HCT116 (cell line): ENCODE results near the gene STARD3. TPM values are rescaled to one million over a fixed set of nuclear protein-coding genes. Genes with fewer than 3 reads are reported as not detected.

ENCODE experiments used
- ATAC-seq: fragments of 200-7000 bp; cut with Tn5 transposase; 2 replicates; pipeline ENCODE4 v1.9.1; 2020; ENCODE audit warnings: mild to moderate bottlenecking, moderate library complexity
- BruUV-seq: library from RNA; stranded (reverse); fragments of 400-500 nt; replicated peaks from 2 replicates; lab custom pipeline; 2021; lab: Mats Ljungman, UMichigan
- CTCF ChIA-PET: fragments of 300-600 bp; sonication (Branson Sonifier 250); formaldehyde crosslinking; loops from one replicate; lab custom pipeline; 2021; ENCODE audit warnings: antibody characterized with exemption; lab: Charles Lee
- POLR2A ChIA-PET: fragments of 300-600, 350-600 bp; sonication (Branson Sonifier 250); formaldehyde crosslinking; loops from one replicate; lab custom pipeline; 2021; ENCODE audit warnings: antibody characterized with exemption; lab: Charles Lee
- RAD21 ChIA-PET, 2 experiments: fragments of 300-600 bp; sonication (Branson Sonifier 250); formaldehyde crosslinking; loops; one replicate each; lab custom pipeline; 2023; ENCODE audit warnings: low total read pairs in 2 of 2; ENCODE audit not compliant: uncharacterized antibody in 2 of 2, unreplicated experiment in 2 of 2, low non-redundant PET in 1 of 2; lab: Charles Lee
- DNase-seq: peaks from one replicate; pipeline ENCODE4 v3.0.0-alpha.2; 2010; ENCODE audit warnings: low read depth, low spot score
- H2AFZ ChIP-seq: fragments of 200-600 bp; shearing (Covaris generic), sonication (generic); 2 replicates; pipeline ENCODE4 v1.6.1; 2017; ENCODE audit warnings: low read depth, mixed run types, mixed read lengths, antibody characterized with exemption, low read length; ENCODE audit not compliant: poor library complexity, severe bottlenecking
- H3K27ac ChIP-seq: 2 replicates; pipeline ENCODE4 v1.5.1; 2012; ENCODE audit warnings: low read depth, low read length
- H3K27me3 ChIP-seq: fragments of 200-600 bp; sonication (generic); 2 replicates; pipeline ENCODE4 v1.6.1; 2016; ENCODE audit warnings: mixed run types, low read length, mixed read lengths; ENCODE audit not compliant: insufficient read depth
- H3K36me3 ChIP-seq, 2 experiments: fragments of 200-500 bp in 1 of 2; fragments of 200-600 bp in 1 of 2; sonication (Bioruptor generic) in 1 of 2; sonication (generic) in 1 of 2; 2 replicates each; pipeline versions ENCODE4 v1.5.1 to v1.6.1; 2014 to 2016; ENCODE audit warnings: low read length in 2 of 2, inconsistent platforms in 1 of 2, mixed read lengths in 1 of 2, mixed run types in 1 of 2; ENCODE audit not compliant: insufficient read depth in 2 of 2, control insufficient read depth in 1 of 2
- H3K4me1 ChIP-seq, 2 experiments: fragments of 200-600 bp in 1 of 2; sonication (generic) in 1 of 2; 2 replicates each; pipeline versions ENCODE4 v1.5.1 to v1.6.1; 2012 to 2017; ENCODE audit warnings: low read length in 2 of 2, inconsistent platforms in 1 of 2, mild to moderate bottlenecking in 1 of 2, mixed read lengths in 1 of 2, mixed run types in 1 of 2, moderate library complexity in 1 of 2; ENCODE audit not compliant: insufficient read depth in 2 of 2, control insufficient read depth in 1 of 2
- H3K4me2 ChIP-seq: fragments of 200-600 bp; sonication (generic); 2 replicates; pipeline ENCODE4 v1.6.1; 2017; ENCODE audit warnings: mixed run types, low read length, mixed read lengths
- H3K4me3 ChIP-seq, 2 experiments: fragments of 200-600 bp in 1 of 2; sonication (generic) in 1 of 2; replicated peaks in 1 of 2; 2 replicates each; pipeline ENCODE4 v1.5.1; 2011 to 2016; ENCODE audit warnings: low read length in 2 of 2, control low read depth in 1 of 2, low read depth in 1 of 2, mild to moderate bottlenecking in 1 of 2, mixed read lengths in 1 of 2, mixed run types in 1 of 2
- H3K79me2 ChIP-seq: fragments of 200-600 bp; sonication (generic); 2 replicates; pipeline ENCODE4 v1.6.1; 2017; ENCODE audit warnings: mild to moderate bottlenecking, mixed run types, low read length, moderate library complexity, mixed read lengths; ENCODE audit not compliant: insufficient read depth
- H3K9ac ChIP-seq: fragments of 200-600 bp; sonication (generic); 2 replicates; pipeline ENCODE4 v1.6.1; 2016; ENCODE audit warnings: low read length, mixed read lengths
- H3K9me2 ChIP-seq: fragments of 200-600 bp; sonication (generic), shearing (Covaris generic); 2 replicates; pipeline ENCODE4 v1.6.1; 2017; ENCODE audit warnings: mixed run types, mild to moderate bottlenecking, moderate library complexity; ENCODE audit not compliant: insufficient read depth
- H3K9me3 ChIP-seq, 2 experiments: fragments of 200-500 bp in 1 of 2; fragments of 200-600 bp in 1 of 2; sonication (Bioruptor generic) in 1 of 2; sonication (generic) in 1 of 2; 2 replicates each; pipeline ENCODE4 v1.6.1; 2014 to 2017; ENCODE audit warnings: low read length in 2 of 2, mixed read lengths in 2 of 2, inconsistent platforms in 1 of 2, low read depth in 1 of 2, mild to moderate bottlenecking in 1 of 2, mixed run types in 1 of 2, moderate library complexity in 1 of 2; ENCODE audit not compliant: control insufficient read depth in 1 of 2, insufficient read depth in 1 of 2
- H4K20me1 ChIP-seq: fragments of 200-600 bp; sonication (generic), shearing (Covaris generic); 2 replicates; pipeline ENCODE4 v1.6.1; 2017; ENCODE audit warnings: mixed run types, mild to moderate bottlenecking, moderate library complexity; ENCODE audit not compliant: insufficient read depth
- ATF3 ChIP-seq: IDR thresholded peaks from 2 replicates; pipeline ENCODE4 v1.6.1; 2012
- CBX3 ChIP-seq: IDR thresholded peaks from 2 replicates; pipeline ENCODE4 v1.6.1; 2012; ENCODE audit warnings: low read depth
- CEBPB ChIP-seq: IDR thresholded peaks from 2 replicates; pipeline ENCODE4 v1.6.1; 2012; ENCODE audit warnings: low read depth
- EGR1 ChIP-seq: IDR thresholded peaks from 2 replicates; pipeline ENCODE4 v1.6.1; 2012; ENCODE audit warnings: low read depth
- ELF1 ChIP-seq: IDR thresholded peaks from 2 replicates; pipeline ENCODE4 v1.6.1; 2012; ENCODE audit warnings: low read depth, borderline replicate concordance
- EZH2phosphoT487 ChIP-seq: fragments of 200-600 bp; IDR thresholded peaks from 2 replicates; pipeline ENCODE4 v1.6.1; 2018; ENCODE audit warnings: antibody characterized with exemption, borderline replicate concordance
- FOSL1 ChIP-seq: IDR thresholded peaks from 2 replicates; pipeline ENCODE4 v1.6.1; 2012; ENCODE audit warnings: low read depth
- JUND ChIP-seq: IDR thresholded peaks from 2 replicates; pipeline ENCODE4 v1.6.1; 2012
- MAX ChIP-seq: IDR thresholded peaks from 2 replicates; pipeline ENCODE4 v1.6.1; 2012
- POLR2A ChIP-seq: IDR thresholded peaks from 2 replicates; pipeline ENCODE4 v1.7.0; 2011; ENCODE audit warnings: borderline replicate concordance; ENCODE audit not compliant: insufficient read depth, insufficient read length; ENCODE audit errors: extremely low read depth
- POLR2AphosphoS5 ChIP-seq: IDR thresholded peaks from 2 replicates; pipeline ENCODE4 v1.6.1; 2011; ENCODE audit warnings: mild to moderate bottlenecking, low read depth, low read length, moderate library complexity
- RAD21 ChIP-seq: IDR thresholded peaks from 2 replicates; pipeline ENCODE4 v1.6.1; 2012; ENCODE audit warnings: low read depth, mild to moderate bottlenecking
- REST ChIP-seq: IDR thresholded peaks from 2 replicates; pipeline ENCODE4 v1.6.1; 2012; ENCODE audit warnings: low read depth
- SP1 ChIP-seq: IDR thresholded peaks from 2 replicates; pipeline ENCODE4 v1.6.1; 2012; ENCODE audit warnings: low read depth
- SRF ChIP-seq: IDR thresholded peaks from 2 replicates; pipeline ENCODE4 v1.6.1; 2012; ENCODE audit warnings: low read depth
- YY1 ChIP-seq: IDR thresholded peaks from 2 replicates; pipeline ENCODE4 v1.6.1; 2011; ENCODE audit warnings: low read length, low read depth, moderate library complexity, mild to moderate bottlenecking; ENCODE audit not compliant: insufficient replicate concordance; ENCODE audit errors: extremely low read depth
- ZBTB33 ChIP-seq: IDR thresholded peaks from 2 replicates; pipeline ENCODE4 v1.6.1; 2011; ENCODE audit warnings: mild to moderate bottlenecking, low read length, moderate library complexity; ENCODE audit not compliant: insufficient replicate concordance; ENCODE audit errors: extremely low read depth
- intact Hi-C: fragments of 100-400 bp; cut with micrococcal nuclease; formaldehyde crosslinking; loops from 2 replicates; pipeline ENCODE4 v1.10.0; 2022
- total RNA-seq: library from RNA; stranded (reverse); gene quantifications from one replicate; pipeline ENCODE4 v1.2.1, GENCODE V29; 2021; ENCODE audit not compliant: unreplicated experiment

Gene STARD3
- total RNA-seq, 1 experiment from 2014 or later = 73.9 TPM

GRCh38 chr17:39615434-39615833 is 21.5 kb upstream of the STARD3 start:
- H3K36me3 ChIP-seq = no peaks in the 10 kb centered on the region
- H3K79me2 ChIP-seq = no peaks in the 10 kb centered on the region
- POLR2A ChIA-PET = no interaction called here
- intact Hi-C loops = no loop called here
- no peak overlapping the region for H3K4me3 ChIP-seq
- RAD21 ChIA-PET = no interaction called here
- H3K4me2 ChIP-seq = no peak overlapping the region
- H3K9ac ChIP-seq = no peak overlapping the region
- H3K27me3 ChIP-seq = no peaks in the 10 kb centered on the region
- BruUV-seq = no TSS peak
- H3K27ac ChIP-seq = no peak overlapping the region
- TF ChIP-seq POLR2AphosphoS5 (no peak), ZBTB33 (no peak), FOSL1 (no peak), CBX3 (no peak), JUND (no peak), SP1 (no peak), YY1 (no peak), POLR2A (no peak), EGR1 (no peak), CEBPB (no peak), SRF (no peak), ELF1 (no peak), REST (no peak), EZH2phosphoT487 (no peak), MAX (no peak), RAD21 (no peak), ATF3 (no peak)
- CTCF ChIA-PET = interaction anchor here (2.2 kb wide), 1 partner anchor 8 kb away, joined by 11 read pairs; no protein-coding TSS in a partner anchor
- H2AFZ ChIP-seq = no peak overlapping the region
- DNase-seq = no peak
- H3K9me3 ChIP-seq = no peaks in the 10 kb centered on the region
- H3K4me1 ChIP-seq = peaks cover 12 to 17% of the 10 kb centered on the region in 2 experiments; a peak in 3 of 4 replicates
- no peaks in the 10 kb centered on the region for H3K9me2 ChIP-seq
- H4K20me1 ChIP-seq = no peaks in the 10 kb centered on the region
- ATAC-seq = no peak
